ENCODE data around the gene GPC5.

GPC5 gene

GRCh38 chr13:91709180-91709579, 310.8 kb downstream of the GPC5 start:
- DNase-seq (ENCODE audit: low read depth in 2 of 2) = no peak

GRCh38 chr13:91710733-91711132, 312.3 kb downstream of the GPC5 start:
- DNase-seq (ENCODE audit: low read depth in 2 of 2) = no peak

DNA sequence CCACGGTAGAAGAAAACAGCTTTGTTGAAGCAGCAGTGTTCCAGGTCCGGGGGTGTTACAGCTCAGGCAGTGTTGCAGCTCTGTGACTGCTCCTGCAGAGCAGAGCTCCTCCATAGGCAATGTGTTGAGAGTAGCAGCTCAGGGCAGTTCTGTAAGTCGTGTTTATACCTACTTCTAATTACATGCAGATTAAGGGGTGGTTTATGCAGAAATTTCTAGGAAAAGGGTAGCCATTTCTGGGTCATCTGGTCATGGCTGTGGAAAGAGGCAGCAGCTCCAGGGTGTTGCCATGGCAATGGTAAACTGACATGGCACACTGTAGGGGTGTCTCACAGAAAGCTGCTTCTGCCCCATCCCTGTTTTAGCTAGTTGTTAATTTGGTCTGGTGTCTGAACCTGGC, 316.4 kb downstream of the GPC5 start:
- no peak for DNase-seq (ENCODE audit: low read depth in 2 of 2)

- no peak for DNase-seq (ENCODE audit: low read depth in 2 of 2)
Observed at GRCh38 chr13:91716436-91717065, 318.1 kb downstream of the GPC5 start.

- no peak for DNase-seq (ENCODE audit: low read depth in 2 of 2)
Observed at GRCh38 chr13:91719033-91719432, 320.6 kb downstream of the GPC5 start.

GRCh38 chr13:91721413-91721812, 323.0 kb downstream of the GPC5 start:
- no peak for DNase-seq (ENCODE audit: low read depth in 2 of 2)

DNA sequence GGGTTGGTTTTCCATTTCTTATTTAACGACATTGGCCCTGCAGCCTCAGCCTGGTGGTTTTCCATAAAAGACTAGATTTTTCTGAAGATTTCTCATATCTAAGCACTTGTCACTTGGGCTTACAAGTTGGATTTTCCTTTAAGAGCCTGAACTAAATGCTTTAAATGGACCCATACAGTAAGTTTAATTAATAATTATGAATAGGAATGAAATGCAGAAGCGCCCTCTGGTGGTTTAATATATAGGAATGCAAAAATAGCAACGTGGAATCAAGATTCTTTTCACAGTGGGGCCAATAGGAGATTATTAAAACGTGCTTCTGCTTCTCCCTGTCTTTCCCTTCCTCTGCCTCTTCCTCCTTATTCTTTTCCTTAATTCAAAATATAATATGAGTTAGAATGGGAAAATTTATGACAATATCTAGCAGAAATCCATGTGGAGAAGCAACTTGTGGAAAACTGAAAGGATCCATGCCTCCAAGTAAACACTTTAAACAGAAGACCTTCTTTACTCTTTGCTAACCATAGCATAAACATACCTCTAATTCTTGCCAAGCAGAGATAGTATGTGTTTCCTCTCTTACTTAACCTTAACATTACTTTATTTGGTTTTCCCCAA, 324.0 kb downstream of the GPC5 start:
- DNase-seq (ENCODE audit: low read depth in 2 of 2) = no peak

GRCh38 chr13:91724591-91724990, 326.2 kb downstream of the GPC5 start:
- no peak for DNase-seq (ENCODE audit: low read depth in 2 of 2)

DNA sequence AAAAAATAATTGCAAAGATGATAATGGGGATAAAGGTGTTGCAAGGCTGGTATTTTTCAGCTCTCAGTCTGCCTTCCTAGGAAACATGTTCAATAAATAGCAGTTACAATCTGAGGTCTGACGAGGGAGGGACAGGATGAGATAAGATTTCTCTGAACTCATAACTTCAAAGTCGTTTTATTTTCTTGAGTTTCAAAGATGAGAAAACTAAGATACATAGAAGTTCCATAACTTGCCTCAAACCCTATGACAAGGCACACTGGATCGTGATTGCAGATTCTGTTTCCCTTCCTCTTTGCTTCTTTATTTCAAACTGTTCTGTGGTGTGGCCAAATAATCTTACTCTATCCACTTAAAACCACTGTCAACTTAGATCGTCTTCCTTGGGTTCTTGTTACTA, 327.2 kb downstream of the GPC5 start:
- no peak for DNase-seq (ENCODE audit: low read depth in 2 of 2)

- DNase-seq (ENCODE audit: low read depth in 2 of 2) = no peak
Observed at GRCh38 chr13:91726671-91727070, 328.2 kb downstream of the GPC5 start.

DNA sequence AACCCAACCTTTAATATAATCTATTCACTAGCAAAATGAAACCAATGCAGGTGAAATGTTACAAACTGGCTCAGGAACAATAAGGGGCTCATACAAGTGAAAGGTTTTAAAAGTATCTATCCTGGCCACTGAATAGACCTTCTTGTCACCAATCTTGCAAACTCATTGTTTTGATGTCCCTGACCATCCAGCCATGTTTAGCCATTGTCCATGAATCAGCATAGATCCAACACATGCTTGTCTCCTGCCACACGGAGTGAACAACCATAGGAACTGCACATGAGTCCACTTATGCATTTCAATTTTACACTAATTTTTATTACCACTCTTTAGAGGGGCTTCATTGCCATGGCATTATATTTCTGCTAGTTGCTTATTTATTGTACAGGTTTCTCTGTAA, 331.4 kb downstream of the GPC5 start:
- DNase-seq (ENCODE audit: low read depth in 2 of 2) = no peak

DNA sequence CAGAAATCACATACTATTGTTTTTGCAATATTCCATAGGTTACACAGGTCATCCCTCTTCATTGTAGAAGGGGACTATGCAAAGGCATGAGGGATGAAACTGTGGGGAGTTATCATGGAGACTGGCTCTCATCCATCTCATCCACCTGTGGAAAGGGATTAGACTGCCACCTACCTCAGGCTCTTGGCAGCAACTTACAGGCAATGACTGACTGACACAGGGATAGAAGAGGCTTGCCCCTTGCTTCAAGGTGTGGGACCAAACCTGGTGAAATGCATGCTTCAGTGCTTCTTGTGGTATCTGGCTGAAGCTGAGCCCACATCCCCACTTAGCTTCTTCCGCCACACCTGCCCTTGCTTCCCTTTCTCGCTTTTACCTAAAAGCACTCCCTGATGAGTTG, 341.3 kb downstream of the GPC5 start:
- DNase-seq (ENCODE audit: low read depth in 2 of 2) = no peak

DNA sequence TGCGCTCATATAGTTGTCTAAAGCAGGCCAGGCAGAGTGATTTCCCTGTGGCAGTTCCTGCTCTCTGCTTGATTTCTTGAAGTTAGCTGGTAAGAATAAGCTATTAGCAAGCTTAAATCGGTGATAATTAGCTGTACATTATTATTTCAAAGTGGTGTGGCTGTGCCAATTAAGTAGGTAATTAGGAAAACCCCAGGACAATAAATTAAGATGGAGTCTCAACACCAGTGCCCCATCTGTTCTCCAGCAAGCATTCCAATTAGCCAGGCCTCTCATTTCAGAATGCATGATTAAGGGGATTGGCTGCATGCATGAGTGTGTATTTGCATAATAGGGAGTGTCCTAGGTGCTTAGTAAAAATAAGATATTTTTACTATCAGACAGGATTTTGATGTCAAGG, 342.3 kb downstream of the GPC5 start:
- no peak for DNase-seq (ENCODE audit: low read depth in 2 of 2)

- DNase-seq (ENCODE audit: low read depth in 2 of 2) = no peak
Observed at GRCh38 chr13:91741925-91742324, 343.5 kb downstream of the GPC5 start.

- DNase-seq (ENCODE audit: low read depth in 2 of 2) = no peak
Observed at GRCh38 chr13:91744284-91744683, 345.9 kb downstream of the GPC5 start.

- DNase-seq (ENCODE audit: low read depth in 2 of 2) = no peak
Observed at GRCh38 chr13:91745967-91746366, 347.5 kb downstream of the GPC5 start.

DNA sequence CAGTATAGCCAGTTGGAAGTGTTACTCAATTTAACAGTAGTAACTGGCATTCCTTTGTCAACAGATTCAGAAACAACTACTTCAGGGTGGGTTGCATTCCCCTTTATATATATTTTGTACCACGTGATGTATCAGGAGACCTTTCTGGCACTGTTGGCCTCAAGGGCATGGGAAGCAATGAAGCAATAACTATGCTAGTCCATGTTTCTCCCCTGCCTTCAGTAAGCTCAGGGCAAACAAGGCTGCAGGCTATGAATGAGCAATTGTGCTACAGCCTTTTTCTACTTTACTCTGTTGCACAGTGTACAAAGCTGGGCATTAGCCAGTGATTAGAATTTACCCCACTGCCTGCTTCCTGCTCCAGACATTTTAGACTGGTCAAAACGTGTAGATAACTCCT, 348.8 kb downstream of the GPC5 start:
- DNase-seq (ENCODE audit: low read depth in 2 of 2) = no peak

GRCh38 chr13:91748416-91749089, 350.1 kb downstream of the GPC5 start:
- no peak for DNase-seq (ENCODE audit: low read depth in 2 of 2)

DNA sequence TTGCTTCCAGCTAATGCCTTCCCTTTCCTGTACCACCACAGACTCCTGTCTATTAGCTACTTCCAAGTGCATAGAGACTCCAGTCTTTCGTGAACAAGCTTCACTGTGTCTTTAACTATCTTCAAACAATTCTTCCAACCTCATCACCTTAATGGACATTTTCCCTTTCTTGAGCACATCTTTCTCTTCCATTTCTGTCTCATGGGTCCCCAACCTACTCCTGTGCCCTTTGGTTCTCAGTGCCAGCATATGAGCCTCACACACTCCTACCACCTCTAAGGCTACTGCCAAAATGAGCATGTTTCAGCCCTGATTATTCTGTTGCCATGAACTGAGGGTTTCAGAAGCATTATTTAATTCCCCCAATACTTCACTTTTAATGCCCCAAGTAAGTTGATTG, 360.3 kb downstream of the GPC5 start:
- no peak for DNase-seq (ENCODE audit: low read depth in 2 of 2)

DNA sequence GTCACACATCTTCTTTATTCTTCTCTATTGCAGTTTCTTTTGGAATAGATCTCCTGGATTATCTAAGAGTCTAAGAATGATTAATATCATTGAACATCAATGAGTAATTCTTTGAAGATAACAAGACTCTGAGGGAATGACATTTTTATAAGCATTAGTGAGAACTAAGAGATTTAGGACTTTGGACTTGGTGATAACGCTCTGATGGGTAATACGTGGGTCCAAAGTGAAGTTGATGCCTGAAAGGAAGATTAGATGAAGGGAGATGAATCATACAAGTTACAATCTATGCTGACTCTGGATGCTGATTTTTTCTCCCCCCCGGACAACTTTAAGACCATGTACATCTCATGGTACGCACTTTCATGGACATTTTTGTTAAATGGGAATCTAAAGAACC, 364.5 kb downstream of the GPC5 start:
- DNase-seq (ENCODE audit: low read depth in 2 of 2) = no peak

DNA sequence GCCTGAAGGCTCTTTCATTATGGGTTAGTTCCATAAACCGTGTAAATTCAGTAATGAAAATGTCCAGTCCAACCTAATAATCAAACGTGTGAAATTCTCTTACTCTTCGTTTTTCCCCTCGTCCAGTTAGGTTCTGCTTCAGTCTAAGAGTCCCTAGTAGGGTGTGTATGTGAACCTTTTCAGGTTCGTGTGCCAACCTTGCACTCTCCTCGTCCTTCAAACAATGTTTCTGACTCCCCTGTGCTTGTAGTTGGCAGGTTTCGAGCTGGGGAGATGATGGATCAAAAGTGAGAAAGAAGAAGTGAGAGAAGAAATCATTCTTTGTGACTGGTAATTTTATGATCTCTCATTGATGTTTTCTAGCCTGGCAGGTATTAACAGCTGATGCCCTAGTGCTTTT, 366.1 kb downstream of the GPC5 start:
- no peak for DNase-seq (ENCODE audit: low read depth in 2 of 2)

- no peak for DNase-seq (ENCODE audit: low read depth in 2 of 2)
Observed at GRCh38 chr13:91767651-91768050, 369.2 kb downstream of the GPC5 start.

DNA sequence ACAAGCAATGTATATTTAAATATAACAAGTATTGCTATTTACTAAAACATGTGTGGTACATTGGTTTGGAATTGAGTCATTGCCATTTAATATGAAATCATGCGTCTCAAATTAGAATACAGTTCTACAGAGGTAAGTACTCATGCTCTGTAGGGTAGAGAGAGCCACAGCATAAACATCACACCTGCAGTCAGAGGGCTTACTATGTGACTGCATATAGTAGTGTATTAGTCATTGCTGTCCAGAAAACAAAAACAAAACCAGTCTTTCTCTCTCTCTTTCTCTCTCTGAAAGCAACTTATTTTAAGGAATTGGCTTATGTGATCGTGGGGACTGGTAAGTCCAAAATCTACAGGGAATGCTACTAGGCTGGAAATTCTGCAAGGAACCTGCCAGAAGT, 370.3 kb downstream of the GPC5 start:
- DNase-seq (ENCODE audit: low read depth in 2 of 2) = no peak
